HepG2 (cell line): ENCODE results near the gene COMMD7. TPM values are rescaled to one million over a fixed set of nuclear protein-coding genes. Genes with fewer than 3 reads are reported as not detected.

Source experiments
- CC2D1A ChIP-seq: sonication (generic); formaldehyde crosslinking; IDR thresholded peaks from 2 replicates; pipeline ENCODE4 v1.8.1; 2023; ENCODE audit warnings: mild to moderate bottlenecking, missing genetic modification reagents
- CCDC6 ChIP-seq: sonication (generic); formaldehyde crosslinking; IDR thresholded peaks from 2 replicates; pipeline ENCODE4 v1.8.1; 2022; ENCODE audit warnings: mild to moderate bottlenecking, missing genetic modification reagents, moderate library complexity
- ELF3 ChIP-seq: IDR thresholded peaks from 2 replicates; pipeline ENCODE4 v1.6.1; 2016; ENCODE audit warnings: missing genetic modification reagents, missing compliant biosample characterization
- HDAC2 ChIP-seq: sonication (generic); formaldehyde crosslinking; IDR thresholded peaks from 2 replicates; pipeline ENCODE4 v1.4.0; 2020; ENCODE audit warnings: missing genetic modification reagents
- ISL2 ChIP-seq: sonication (generic); formaldehyde crosslinking; IDR thresholded peaks from 2 replicates; pipeline ENCODE4 v1.5.0; 2020; ENCODE audit warnings: missing genetic modification reagents
- KLF16 ChIP-seq, 2 experiments: sonication (generic) in 1 of 2; formaldehyde crosslinking in 1 of 2; IDR thresholded peaks; 2 replicates each; pipeline versions ENCODE4 v1.6.1 to v1.8.0; 2016 to 2023; ENCODE audit warnings: missing genetic modification reagents in 2 of 2, missing compliant biosample characterization in 1 of 2
- NR2C2 ChIP-seq: sonication (generic); formaldehyde crosslinking; IDR thresholded peaks from 2 replicates; pipeline ENCODE4 v1.4.0; 2020; ENCODE audit warnings: missing genetic modification reagents, mild to moderate bottlenecking, moderate library complexity, borderline replicate concordance
- PHB2 ChIP-seq: fragments of 450-650 bp; IDR thresholded peaks from 2 replicates; pipeline ENCODE4 v1.6.1; 2018; ENCODE audit not compliant: partially characterized antibody
- PTBP1 ChIP-seq: fragments of 200-400 bp; formaldehyde crosslinking; IDR thresholded peaks from 2 replicates; pipeline ENCODE4 v1.6.1; 2018; ENCODE audit warnings: low read length, low read depth; ENCODE audit not compliant: poor library complexity, severe bottlenecking
- SRF ChIP-seq: IDR thresholded peaks from 2 replicates; pipeline ENCODE4 v1.6.1; 2011; ENCODE audit warnings: mild to moderate bottlenecking, low read depth, low read length, moderate library complexity
- SRY ChIP-seq: sonication (generic); formaldehyde crosslinking; IDR thresholded peaks from 2 replicates; pipeline ENCODE4 v1.8.0; 2022; ENCODE audit warnings: mild to moderate bottlenecking, missing genetic modification reagents
- ZNF253 ChIP-seq: sonication (generic); formaldehyde crosslinking; IDR thresholded peaks from 2 replicates; pipeline ENCODE4 v1.8.0; 2022; ENCODE audit warnings: mild to moderate bottlenecking, missing genetic modification reagents, borderline replicate concordance
- ZNF333 ChIP-seq: sonication (generic); formaldehyde crosslinking; IDR thresholded peaks from 2 replicates; pipeline ENCODE4 v1.4.0; 2020; ENCODE audit warnings: mild to moderate bottlenecking, missing genetic modification reagents, borderline replicate concordance
- ZNF337 ChIP-seq: sonication (generic); formaldehyde crosslinking; IDR thresholded peaks from 2 replicates; pipeline ENCODE4 v1.5.1; 2020; ENCODE audit warnings: missing genetic modification reagents, low read depth, mild to moderate bottlenecking, borderline replicate concordance
- ZNF367 ChIP-seq: sonication (generic); formaldehyde crosslinking; IDR thresholded peaks from 2 replicates; pipeline ENCODE4 v1.4.0; 2020; ENCODE audit warnings: missing genetic modification reagents, borderline replicate concordance
- ZNF547 ChIP-seq: sonication (generic); formaldehyde crosslinking; IDR thresholded peaks from 2 replicates; pipeline ENCODE4 v1.5.1; 2020; ENCODE audit warnings: mild to moderate bottlenecking, missing genetic modification reagents
- ZNF670 ChIP-seq: sonication (generic); formaldehyde crosslinking; IDR thresholded peaks from 2 replicates; pipeline ENCODE4 v1.8.0; 2022; ENCODE audit warnings: mild to moderate bottlenecking, missing genetic modification reagents, borderline replicate concordance
- polyA plus RNA-seq, 8 experiments: library from polyadenylated mRNA; depleted of rRNA in 3 of 8; stranded (reverse) in 7 of 8; unstranded in 1 of 8; fragments of >200 nt; fragmentation: Illumina TruSeq in 4 of 8; extraction: Trizol in 4 of 8; gene quantifications; 2 replicates each; pipeline versions ENCODE4 v1.2.1 to v1.2.3, GENCODE V29; 2011 to 2016; ENCODE audit warnings: low read depth in 4 of 8, missing spikeins in 1 of 8, mixed read lengths in 1 of 8; ENCODE audit not compliant: insufficient read depth in 1 of 8
- total RNA-seq, 5 experiments: library from RNA; depleted of rRNA; stranded (reverse); fragments of >200 nt; fragmentation: Illumina TruSeq; extraction: Trizol; gene quantifications; 2 replicates each; pipeline ENCODE4 v1.2.3, GENCODE V29; 2016; ENCODE audit warnings: low read depth in 1 of 5
- TF ChIP-seq, protein P1 (sequence below): sonication (generic); formaldehyde crosslinking; IDR thresholded peaks from 2 replicates; pipeline ENCODE4 v1.4.0; 2020; ENCODE audit warnings: missing genetic modification reagents
- TF ChIP-seq, protein P2 (sequence below): sonication (generic); formaldehyde crosslinking; IDR thresholded peaks from 2 replicates; pipeline ENCODE4 v1.5.1; 2020; ENCODE audit warnings: mild to moderate bottlenecking, missing genetic modification reagents
- TF ChIP-seq, protein P3 (sequence below): sonication (generic); formaldehyde crosslinking; IDR thresholded peaks from 2 replicates; pipeline ENCODE4 v1.8.0; 2022; ENCODE audit warnings: mild to moderate bottlenecking, missing genetic modification reagents, moderate library complexity
- TF ChIP-seq, protein P4 (sequence below): sonication (generic); formaldehyde crosslinking; IDR thresholded peaks from 2 replicates; pipeline ENCODE4 v1.5.1; 2020; ENCODE audit warnings: mild to moderate bottlenecking, moderate library complexity, missing genetic modification reagents

The COMMD7 gene
- total and polyA plus RNA-seq, 2 of the 13 experiments (the other 11 are each of a cell fraction or from before 2014, with no cell fraction given), result 42.1 to 53.3 TPM

DNA sequence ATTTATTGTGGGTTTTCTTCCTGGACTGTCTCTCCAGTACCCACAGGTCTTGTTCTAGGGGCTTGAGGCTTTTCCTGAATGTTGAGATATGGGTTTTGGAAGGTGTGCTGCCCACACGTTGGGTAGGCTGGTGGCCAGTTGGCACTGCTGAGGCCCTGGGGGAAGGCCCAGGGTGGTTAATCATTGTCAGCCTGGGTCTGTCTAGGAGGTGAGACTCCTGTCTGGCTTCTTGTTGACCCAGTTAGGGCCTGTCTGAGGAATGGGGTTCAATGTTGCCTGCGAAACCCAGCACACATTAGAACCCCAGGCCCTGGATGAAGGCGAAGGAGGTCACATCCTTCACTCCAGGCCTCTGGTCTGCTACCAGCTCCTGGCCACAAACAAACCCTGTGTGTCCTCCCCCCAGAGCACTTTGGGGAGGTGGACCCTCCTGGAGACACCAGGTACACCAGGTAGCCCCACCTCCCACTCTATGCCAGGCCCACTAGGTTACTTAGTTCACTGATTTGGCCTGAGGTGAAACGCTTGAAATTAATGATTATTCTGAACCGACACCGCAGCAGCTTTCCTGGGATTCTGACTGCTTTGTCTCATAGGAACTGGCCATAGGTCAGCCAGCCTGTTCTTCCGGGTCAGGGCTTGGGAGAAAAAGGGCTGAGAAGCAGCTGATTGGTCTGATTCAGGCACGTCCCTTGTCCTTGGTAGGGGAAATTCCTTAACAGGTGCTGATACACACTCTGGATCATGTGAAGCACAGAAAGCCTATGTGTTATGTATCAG lies 34.1 kb upstream of the COMMD7 start (continued):
- no peak for TF ChIP-seq ZNF337 (CRISPR knock-in tag)
- TF ChIP-seq ZNF333 (CRISPR knock-in tag), result 0 out of 2 replicates have a peak, but pooled peaks have one; percentile 70
- 0 out of 2 replicates have a peak, but pooled peaks have one; percentile 7 for TF ChIP-seq SRY (CRISPR knock-in tag)
- TF ChIP-seq, protein P1, sequence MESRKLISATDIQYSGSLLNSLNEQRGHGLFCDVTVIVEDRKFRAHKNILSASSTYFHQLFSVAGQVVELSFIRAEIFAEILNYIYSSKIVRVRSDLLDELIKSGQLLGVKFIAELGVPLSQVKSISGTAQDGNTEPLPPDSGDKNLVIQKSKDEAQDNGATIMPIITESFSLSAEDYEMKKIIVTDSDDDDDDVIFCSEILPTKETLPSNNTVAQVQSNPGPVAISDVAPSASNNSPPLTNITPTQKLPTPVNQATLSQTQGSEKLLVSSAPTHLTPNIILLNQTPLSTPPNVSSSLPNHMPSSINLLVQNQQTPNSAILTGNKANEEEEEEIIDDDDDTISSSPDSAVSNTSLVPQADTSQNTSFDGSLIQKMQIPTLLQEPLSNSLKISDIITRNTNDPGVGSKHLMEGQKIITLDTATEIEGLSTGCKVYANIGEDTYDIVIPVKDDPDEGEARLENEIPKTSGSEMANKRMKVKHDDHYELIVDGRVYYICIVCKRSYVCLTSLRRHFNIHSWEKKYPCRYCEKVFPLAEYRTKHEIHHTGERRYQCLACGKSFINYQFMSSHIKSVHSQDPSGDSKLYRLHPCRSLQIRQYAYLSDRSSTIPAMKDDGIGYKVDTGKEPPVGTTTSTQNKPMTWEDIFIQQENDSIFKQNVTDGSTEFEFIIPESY (CRISPR knock-in tag), result 0 out of 2 replicates have a peak, but pooled peaks have one; percentile 5
- 0 out of 2 replicates have a peak, but pooled peaks have one; percentile 9 for TF ChIP-seq ELF3
- peak; percentile 91 for TF ChIP-seq NR2C2
- TF ChIP-seq SRF, result no peak
- TF ChIP-seq PTBP1, result no peak
- TF ChIP-seq, protein P2, sequence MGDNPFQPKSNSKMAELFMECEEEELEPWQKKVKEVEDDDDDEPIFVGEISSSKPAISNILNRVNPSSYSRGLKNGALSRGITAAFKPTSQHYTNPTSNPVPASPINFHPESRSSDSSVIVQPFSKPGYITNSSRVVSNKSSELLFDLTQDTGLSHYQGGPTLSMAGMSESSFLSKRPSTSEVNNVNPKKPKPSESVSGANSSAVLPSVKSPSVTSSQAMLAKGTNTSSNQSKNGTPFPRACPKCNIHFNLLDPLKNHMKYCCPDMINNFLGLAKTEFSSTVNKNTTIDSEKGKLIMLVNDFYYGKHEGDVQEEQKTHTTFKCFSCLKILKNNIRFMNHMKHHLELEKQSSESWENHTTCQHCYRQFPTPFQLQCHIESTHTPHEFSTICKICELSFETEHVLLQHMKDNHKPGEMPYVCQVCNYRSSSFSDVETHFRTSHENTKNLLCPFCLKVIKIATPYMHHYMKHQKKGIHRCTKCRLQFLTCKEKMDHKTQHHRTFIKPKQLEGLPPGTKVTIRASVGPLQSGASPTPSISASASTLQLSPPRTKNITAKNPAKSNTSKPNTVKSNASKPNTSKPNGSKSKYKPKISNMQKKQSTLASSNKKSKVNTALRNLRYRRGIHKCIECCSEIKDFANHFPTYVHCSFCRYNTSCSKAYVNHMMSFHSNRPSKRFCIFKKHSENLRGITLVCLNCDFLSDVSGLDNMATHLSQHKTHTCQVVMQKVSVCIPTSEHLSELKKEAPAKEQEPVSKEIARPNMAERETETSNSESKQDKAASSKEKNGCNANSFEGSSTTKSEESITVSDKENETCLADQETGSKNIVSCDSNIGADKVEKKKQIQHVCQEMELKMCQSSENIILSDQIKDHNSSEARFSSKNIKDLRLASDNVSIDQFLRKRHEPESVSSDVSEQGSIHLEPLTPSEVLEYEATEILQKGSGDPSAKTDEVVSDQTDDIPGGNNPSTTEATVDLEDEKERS, result 0 out of 2 replicates have a peak, but pooled peaks have one; percentile 7
- TF ChIP-seq ZNF367 (CRISPR knock-in tag), result no peak
- TF ChIP-seq, protein P3, sequence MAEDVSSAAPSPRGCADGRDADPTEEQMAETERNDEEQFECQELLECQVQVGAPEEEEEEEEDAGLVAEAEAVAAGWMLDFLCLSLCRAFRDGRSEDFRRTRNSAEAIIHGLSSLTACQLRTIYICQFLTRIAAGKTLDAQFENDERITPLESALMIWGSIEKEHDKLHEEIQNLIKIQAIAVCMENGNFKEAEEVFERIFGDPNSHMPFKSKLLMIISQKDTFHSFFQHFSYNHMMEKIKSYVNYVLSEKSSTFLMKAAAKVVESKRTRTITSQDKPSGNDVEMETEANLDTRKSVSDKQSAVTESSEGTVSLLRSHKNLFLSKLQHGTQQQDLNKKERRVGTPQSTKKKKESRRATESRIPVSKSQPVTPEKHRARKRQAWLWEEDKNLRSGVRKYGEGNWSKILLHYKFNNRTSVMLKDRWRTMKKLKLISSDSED (CRISPR knock-in tag), result no peak
- no peak for TF ChIP-seq CC2D1A (CRISPR knock-in tag)
- TF ChIP-seq KLF16 (CRISPR knock-in tag; IDR thresholded peaks at IDR 0.05), result no peak
- no peak for TF ChIP-seq ZNF670
- TF ChIP-seq, protein P4, sequence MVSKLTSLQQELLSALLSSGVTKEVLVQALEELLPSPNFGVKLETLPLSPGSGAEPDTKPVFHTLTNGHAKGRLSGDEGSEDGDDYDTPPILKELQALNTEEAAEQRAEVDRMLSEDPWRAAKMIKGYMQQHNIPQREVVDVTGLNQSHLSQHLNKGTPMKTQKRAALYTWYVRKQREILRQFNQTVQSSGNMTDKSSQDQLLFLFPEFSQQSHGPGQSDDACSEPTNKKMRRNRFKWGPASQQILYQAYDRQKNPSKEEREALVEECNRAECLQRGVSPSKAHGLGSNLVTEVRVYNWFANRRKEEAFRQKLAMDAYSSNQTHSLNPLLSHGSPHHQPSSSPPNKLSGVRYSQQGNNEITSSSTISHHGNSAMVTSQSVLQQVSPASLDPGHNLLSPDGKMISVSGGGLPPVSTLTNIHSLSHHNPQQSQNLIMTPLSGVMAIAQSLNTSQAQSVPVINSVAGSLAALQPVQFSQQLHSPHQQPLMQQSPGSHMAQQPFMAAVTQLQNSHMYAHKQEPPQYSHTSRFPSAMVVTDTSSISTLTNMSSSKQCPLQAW (CRISPR knock-in tag), result peak; percentile 75; the same call in 1 of the 2 replicates
- TF ChIP-seq ZNF547, result no peak
- 0 out of 2 replicates have a peak, but pooled peaks have one; percentile 1 for TF ChIP-seq ZNF253
- 0 out of 2 replicates have a peak, but pooled peaks have one; percentile 11 for TF ChIP-seq ISL2
- 0 out of 2 replicates have a peak, but pooled peaks have one; percentile 22 for TF ChIP-seq HDAC2 (CRISPR knock-in tag)
- TF ChIP-seq PHB2, result no peak
- TF ChIP-seq CCDC6, result 0 out of 2 replicates have a peak, but pooled peaks have one; percentile 35
